ENCODE measurements around the gene PDHX.

Gene PDHX

DNA sequence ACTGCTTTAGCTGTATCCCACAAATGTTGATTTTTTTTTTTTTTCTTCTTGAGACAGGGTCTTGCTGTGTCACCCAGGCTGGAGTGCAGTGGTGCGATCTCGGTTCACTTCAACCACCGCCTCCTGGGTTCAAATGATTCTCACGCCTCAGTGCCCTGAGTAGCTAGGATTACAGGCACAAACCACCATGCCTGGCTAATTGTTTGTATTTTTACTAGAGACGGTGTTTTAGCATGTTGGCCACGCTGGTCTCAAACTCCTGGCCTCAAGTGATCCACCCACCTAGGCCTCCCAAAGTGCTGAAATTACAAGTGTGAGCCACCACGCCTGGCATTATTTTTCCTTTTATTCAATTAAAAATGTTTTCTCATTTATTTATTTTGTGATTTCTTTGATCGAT, 55.9 kb downstream of the PDHX start:
- no peaks in the 10 kb centered on the region for H3K4me1 ChIP-seq
- H3K36me3 ChIP-seq: peaks cover 20 to 38% (median 23%) of the 10 kb centered on the region in 3 donors
- H3K9me3 ChIP-seq: no peaks in the 10 kb centered on the region
- H3K27ac ChIP-seq: no peak overlapping the region
- no peak overlapping the region for H3K4me3 ChIP-seq
- TF ChIP-seq, protein P1, sequence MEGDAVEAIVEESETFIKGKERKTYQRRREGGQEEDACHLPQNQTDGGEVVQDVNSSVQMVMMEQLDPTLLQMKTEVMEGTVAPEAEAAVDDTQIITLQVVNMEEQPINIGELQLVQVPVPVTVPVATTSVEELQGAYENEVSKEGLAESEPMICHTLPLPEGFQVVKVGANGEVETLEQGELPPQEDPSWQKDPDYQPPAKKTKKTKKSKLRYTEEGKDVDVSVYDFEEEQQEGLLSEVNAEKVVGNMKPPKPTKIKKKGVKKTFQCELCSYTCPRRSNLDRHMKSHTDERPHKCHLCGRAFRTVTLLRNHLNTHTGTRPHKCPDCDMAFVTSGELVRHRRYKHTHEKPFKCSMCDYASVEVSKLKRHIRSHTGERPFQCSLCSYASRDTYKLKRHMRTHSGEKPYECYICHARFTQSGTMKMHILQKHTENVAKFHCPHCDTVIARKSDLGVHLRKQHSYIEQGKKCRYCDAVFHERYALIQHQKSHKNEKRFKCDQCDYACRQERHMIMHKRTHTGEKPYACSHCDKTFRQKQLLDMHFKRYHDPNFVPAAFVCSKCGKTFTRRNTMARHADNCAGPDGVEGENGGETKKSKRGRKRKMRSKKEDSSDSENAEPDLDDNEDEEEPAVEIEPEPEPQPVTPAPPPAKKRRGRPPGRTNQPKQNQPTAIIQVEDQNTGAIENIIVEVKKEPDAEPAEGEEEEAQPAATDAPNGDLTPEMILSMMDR (IDR thresholded peaks at IDR 0.05): no peak
- intact Hi-C loops (cut with DNase I; ENCODE audit: low total_unique reads): no loop called here
- H3K27me3 ChIP-seq: no peaks in the 10 kb centered on the region
- DNase-seq: no peak

DNA sequence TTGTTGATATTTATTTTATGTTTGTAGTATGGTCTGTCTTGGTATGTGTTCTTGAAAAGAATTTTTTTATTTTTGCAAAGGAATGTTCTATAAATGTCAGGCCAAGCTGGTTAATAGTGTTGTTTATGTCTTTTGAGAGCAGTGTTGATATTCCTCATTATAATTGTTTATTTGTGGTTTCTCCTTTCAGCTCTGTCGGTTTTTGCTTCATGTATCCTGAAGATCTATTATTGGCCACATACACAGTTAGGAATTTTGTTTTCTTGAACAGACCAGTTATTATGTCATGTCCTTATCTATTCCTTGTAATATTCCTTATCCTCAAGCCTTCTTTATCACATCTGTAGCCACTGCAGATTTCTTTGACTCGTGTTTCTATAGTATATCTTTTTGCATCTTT, 56.5 kb downstream of the PDHX start:
- Histone ChIP-seq H3K4me1 (no peaks in the 10 kb centered on the region), H3K27me3 (no peaks in the 10 kb centered on the region), H3K4me3 (no peak overlapping the region), H3K9me3 (no peaks in the 10 kb centered on the region), H3K27ac (no peak overlapping the region), H3K36me3 (peaks cover 15 to 37% (median 18%) of the 10 kb centered on the region in 3 donors)
- TF ChIP-seq, protein P1 (IDR thresholded peaks at IDR 0.05): no peak
- intact Hi-C loops (cut with DNase I; ENCODE audit: low total_unique reads): no loop called here
- no peak for DNase-seq

DNA sequence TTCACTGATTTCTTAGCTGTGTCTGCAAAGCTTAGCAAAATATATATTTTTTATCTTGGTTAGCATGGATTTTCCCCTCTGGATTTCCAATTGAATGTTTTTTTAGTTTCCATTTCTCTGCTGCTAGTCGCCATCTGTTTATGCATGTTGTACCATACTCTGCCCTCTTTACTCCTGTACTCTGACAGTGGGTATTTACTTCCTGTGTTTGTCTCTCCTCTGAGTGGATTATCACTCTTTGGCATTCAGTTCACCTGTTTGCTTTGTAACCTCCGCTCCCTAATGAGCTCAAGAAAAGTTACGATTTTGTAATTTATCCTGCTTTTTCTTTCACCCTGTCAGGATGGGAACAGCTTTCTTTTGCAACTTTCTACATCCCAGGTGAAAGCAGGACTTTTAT, 59.1 kb downstream of the PDHX start:
- TF ChIP-seq, protein P1 (IDR thresholded peaks at IDR 0.05): no peak
- H3K27ac ChIP-seq: no peak overlapping the region
- no peak for DNase-seq
- no peaks in the 10 kb centered on the region for H3K27me3 ChIP-seq
- H3K4me3 ChIP-seq: no peak overlapping the region
- peaks cover 12 to 18% (median 12%) of the 10 kb centered on the region in 3 donors for H3K36me3 ChIP-seq
- no peaks in the 10 kb centered on the region for H3K4me1 ChIP-seq
- H3K9me3 ChIP-seq: no peaks in the 10 kb centered on the region
- intact Hi-C loops (cut with DNase I; ENCODE audit: low total_unique reads): no loop called here

DNA sequence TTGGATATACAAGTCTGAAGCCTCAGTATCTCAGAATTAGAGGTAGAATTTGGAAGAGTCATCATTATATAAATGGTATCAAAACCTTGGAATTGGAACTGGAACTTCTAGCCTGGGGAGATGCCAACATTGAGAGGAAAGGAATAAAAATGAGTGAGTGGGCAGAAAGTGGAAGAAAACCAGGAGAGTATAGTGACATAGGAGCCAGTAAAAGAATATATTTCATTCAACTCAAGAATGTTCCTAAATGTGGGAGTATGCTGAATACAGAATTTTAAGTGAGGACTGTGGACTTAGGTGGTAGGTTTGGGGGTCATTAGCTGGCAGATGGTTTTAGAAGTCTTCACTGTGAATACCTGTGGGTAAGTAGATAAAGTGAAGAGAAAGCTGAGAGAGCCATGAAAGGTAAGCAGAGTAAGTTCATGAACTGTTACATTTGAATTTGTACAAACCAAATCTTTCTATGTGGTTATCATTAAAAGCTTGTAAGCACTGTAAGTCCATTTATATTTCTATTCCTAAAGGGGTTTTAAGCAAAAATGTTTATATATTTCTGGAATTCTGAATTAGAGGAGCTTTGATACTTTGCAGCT, 60.2 kb downstream of the PDHX start:
- H3K27ac ChIP-seq: no peak overlapping the region
- H3K9me3 ChIP-seq: no peaks in the 10 kb centered on the region
- DNase-seq: no peak
- intact Hi-C loops (cut with DNase I; ENCODE audit: low total_unique reads): no loop called here
- H3K27me3 ChIP-seq: no peaks in the 10 kb centered on the region
- no peaks in the 10 kb centered on the region for H3K4me1 ChIP-seq
- no peak overlapping the region for H3K4me3 ChIP-seq
- H3K36me3 ChIP-seq: peaks cover 9 to 23% (median 19%) of the 10 kb centered on the region in 3 donors
- TF ChIP-seq, protein P1 (IDR thresholded peaks at IDR 0.05): no peak

DNA sequence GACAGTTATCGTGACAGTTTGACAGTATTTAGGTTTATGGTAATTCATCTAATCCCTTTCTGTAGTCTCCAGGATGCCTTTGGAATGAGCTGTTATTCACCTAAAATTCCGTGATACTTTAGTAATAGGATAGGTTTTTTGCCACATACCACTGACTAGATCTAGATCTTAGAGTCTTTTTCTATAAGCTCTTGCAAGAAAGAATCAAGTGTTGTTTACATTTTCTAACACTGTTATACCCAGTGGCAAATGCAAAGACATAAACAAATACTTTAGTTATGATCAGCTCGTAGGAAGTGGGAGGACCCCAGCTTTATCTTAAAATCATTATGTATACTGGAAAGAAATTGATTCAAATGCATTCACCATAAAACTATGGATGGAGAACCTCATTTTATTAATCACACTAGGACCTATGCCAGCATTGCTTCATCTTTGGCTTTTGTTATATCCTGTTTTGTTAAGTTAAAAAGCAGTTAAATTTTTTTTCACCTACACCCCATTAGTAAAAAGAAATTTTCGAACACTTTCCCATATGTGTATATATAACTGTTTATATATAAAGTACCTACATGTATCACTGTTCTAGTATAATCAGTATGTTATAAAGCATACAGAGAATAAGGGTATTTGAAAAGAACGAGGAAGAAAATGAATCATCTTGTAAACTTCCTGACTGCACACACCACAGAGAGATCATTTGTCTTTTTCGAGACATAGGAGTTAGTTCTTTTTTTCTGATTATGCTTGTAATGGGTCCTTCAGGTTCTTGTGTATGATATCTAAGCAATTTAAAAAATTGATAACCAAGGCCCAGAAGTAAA, 60.9 kb downstream of the PDHX start:
- H3K9me3 ChIP-seq: no peaks in the 10 kb centered on the region
- no peak overlapping the region for H3K27ac ChIP-seq
- H3K4me3 ChIP-seq: no peak overlapping the region
- H3K4me1 ChIP-seq: no peaks in the 10 kb centered on the region
- no peak for DNase-seq
- intact Hi-C loops (cut with DNase I; ENCODE audit: low total_unique reads): no loop called here
- TF ChIP-seq, protein P1 (IDR thresholded peaks at IDR 0.05): no peak
- no peaks in the 10 kb centered on the region for H3K27me3 ChIP-seq
- peaks cover 9 to 23% (median 19%) of the 10 kb centered on the region in 3 donors for H3K36me3 ChIP-seq
